Brain microvascular endothelial cell (primary cell): ENCODE measurements around the gene ZBTB7C.

Experiments
- DNase-seq: peaks from one replicate; pipeline ENCODE4 v3.0.0-alpha.2; 2020
- H3K27ac ChIP-seq: fragments of 250-450 bp; sonication (Bioruptor Pico); 2 replicates; pipeline ENCODE4 v1.5.1; 2020; ENCODE audit warnings: mild to moderate bottlenecking, moderate library complexity
- H3K27me3 ChIP-seq: fragments of 250-450 bp; sonication (Bioruptor Pico); replicated peaks from 2 replicates; pipeline ENCODE4 v1.5.1; 2020; ENCODE audit warnings: mild to moderate bottlenecking
- H3K36me3 ChIP-seq: fragments of 250-450 bp; sonication (Bioruptor Pico); replicated peaks from 2 replicates; pipeline ENCODE4 v1.5.1; 2020; ENCODE audit warnings: mild to moderate bottlenecking
- H3K4me3 ChIP-seq: 2 replicates; pipeline ENCODE4 v1.5.1; 2011; ENCODE audit warnings: low read depth, mild to moderate bottlenecking, control low read depth, low read length, moderate library complexity
- CTCF ChIP-seq: IDR thresholded peaks from 2 replicates; pipeline ENCODE4 v1.5.1; 2011; ENCODE audit warnings: low read depth, mild to moderate bottlenecking, moderate library complexity, low read length, control low read depth, inconsistent platforms; ENCODE audit errors: missing control alignments
- in situ Hi-C: cut with HindIII; loops from 2 replicates; pipeline ENCODE4 v1.10.0; 2017; ENCODE audit warnings: low sequenced_read_pairs, low pct_ligation_motif_present

Gene ZBTB7C

DNA sequence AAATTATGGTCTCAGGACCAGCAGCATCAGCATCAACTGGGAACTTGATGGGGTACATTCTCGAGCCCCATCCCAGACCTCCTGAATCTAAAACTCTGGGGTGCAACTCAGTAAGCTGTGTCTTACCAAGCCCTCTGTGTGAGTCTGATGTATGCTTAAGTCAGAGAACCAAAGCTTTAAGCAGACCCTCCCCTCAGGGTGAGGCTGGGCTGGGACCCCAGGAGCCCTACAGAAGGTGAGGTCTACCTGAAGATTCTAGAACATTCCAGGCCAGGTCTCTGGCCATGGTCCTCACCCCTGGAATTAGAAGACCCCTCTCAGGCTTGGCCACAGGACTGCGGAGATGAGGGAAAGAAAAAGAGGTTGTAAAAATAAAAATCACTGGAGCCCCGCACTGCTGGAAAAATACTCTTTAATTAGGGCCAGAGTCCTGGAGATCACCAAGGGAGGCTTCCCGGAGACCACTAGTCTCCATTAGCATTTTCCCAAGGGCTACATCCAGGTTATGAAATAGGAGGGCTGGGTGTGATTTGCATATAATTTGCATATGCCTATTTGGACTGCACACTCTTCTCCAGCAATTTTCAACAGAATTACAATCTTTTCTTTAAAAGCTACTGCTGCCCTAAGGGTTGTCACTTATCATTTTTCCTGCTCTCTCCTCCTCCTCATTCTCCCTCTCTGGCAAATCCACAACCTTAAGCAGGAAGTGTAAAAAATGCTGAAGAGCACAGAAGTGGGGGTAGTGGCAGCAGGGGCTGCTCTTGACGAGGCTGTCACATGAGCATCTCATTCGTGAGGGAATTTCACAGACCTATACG, 100.2 kb downstream of the ZBTB7C start:
- Histone ChIP-seq H3K36me3 (no peaks in the 10 kb centered on the region), H3K4me3 (no peak overlapping the region), H3K27me3 (no peaks in the 10 kb centered on the region), H3K27ac (no peak overlapping the region)
- in situ Hi-C loops, result no loop called here
- TF ChIP-seq CTCF, result no peak
- no peak for DNase-seq

GRCh38 chr18:48308027-48308635, 101.1 kb downstream of the ZBTB7C start:
- Histone ChIP-seq H3K27ac (no peak overlapping the region), H3K27me3 (no peaks in the 10 kb centered on the region), H3K36me3 (no peaks in the 10 kb centered on the region), H3K4me3 (no peak overlapping the region)
- no peak for TF ChIP-seq CTCF
- in situ Hi-C loops, result no loop called here
- no peak for DNase-seq

GRCh38 chr18:48306838-48307237, 102.3 kb downstream of the ZBTB7C start:
- Histone ChIP-seq H3K27ac (no peak overlapping the region), H3K36me3 (no peaks in the 10 kb centered on the region), H3K27me3 (no peaks in the 10 kb centered on the region), H3K4me3 (no peak overlapping the region)
- DNase-seq, result no peak
- TF ChIP-seq CTCF, result no peak
- in situ Hi-C loops, result no loop called here

DNA sequence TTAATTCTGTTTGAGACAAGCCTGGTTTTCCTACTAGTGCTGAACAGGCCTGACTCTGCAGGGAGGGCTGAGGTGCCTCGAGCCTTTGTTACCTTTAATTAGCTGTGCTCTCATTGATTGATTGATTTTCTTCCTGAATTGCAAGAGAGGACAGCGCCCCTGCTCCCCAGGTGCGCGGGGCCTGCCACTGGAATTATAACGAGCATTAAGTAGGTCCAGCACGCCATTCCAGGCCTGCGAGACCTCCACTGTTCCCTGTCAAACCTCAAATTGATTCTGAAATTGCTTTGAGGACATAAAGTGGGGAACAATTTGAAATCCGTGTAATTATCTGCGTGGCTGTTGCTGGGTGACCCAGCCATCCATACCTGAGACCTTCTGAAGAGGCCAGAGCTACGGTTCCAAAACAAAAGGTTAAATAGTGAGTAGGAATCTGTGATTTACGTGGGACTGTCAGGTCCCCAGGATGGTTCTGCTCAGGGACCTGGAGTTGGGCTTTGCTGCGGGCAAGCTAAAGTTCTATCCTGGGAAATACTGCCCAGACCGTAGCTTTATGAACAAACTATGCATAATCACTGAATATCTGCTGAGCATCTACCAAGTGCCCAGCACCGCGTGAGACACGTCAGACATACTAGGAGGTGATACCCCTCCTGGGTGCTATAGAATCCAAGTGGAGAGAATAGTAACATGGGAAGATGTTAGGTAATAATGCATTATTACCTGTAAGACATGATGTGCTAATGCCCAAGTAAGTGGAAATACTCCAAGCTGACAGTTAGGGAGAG, 104.1 kb downstream of the ZBTB7C start:
- Histone ChIP-seq H3K27ac (no peak overlapping the region), H3K4me3 (no peak overlapping the region), H3K27me3 (no peaks in the 10 kb centered on the region), H3K36me3 (no peaks in the 10 kb centered on the region)
- in situ Hi-C loops, result no loop called here
- TF ChIP-seq CTCF, result no peak
- DNase-seq, result no peak

GRCh38 chr18:48303883-48304282, 105.3 kb downstream of the ZBTB7C start:
- no peak for DNase-seq
- no peak for TF ChIP-seq CTCF
- no peak overlapping the region for H3K27ac ChIP-seq
- no peaks in the 10 kb centered on the region for H3K27me3 ChIP-seq
- in situ Hi-C loops, result no loop called here
- H3K4me3 ChIP-seq, result no peak overlapping the region
- H3K36me3 ChIP-seq, result no peaks in the 10 kb centered on the region
